CD4-positive, alpha-beta T cell treated with Interleukin-17A for 4 hours (primary cell): Measurements from ENCODE around the gene CELF5.

ENCODE experiments used
- DNase-seq: peaks from one replicate; pipeline ENCODE4 v3.0.0-alpha.2; 2020; ENCODE audit warnings: mixed read lengths

Gene CELF5

GRCh38 chr19:3248728-3249326 lies 24.4 kb downstream of the CELF5 start:
- DNase-seq = no peak

- no peak for DNase-seq
Observed at GRCh38 chr19:3249408-3249807, 24.9 kb downstream of the CELF5 start.

GRCh38 chr19:3250675-3251074 lies 26.2 kb downstream of the CELF5 start:
- peak; percentile 52 for DNase-seq

GRCh38 chr19:3251229-3251628 lies 26.8 kb downstream of the CELF5 start:
- no peak for DNase-seq

- DNase-seq = no peak
Observed at GRCh38 chr19:3252650-3253049, 28.2 kb downstream of the CELF5 start.

- no peak for DNase-seq
Observed at GRCh38 chr19:3253270-3253669, 28.8 kb downstream of the CELF5 start.

GRCh38 chr19:3254520-3254919 lies 30.1 kb downstream of the CELF5 start:
- no peak for DNase-seq

GRCh38 chr19:3257071-3257470 lies 32.6 kb downstream of the CELF5 start:
- DNase-seq = no peak

- no peak for DNase-seq
Observed at GRCh38 chr19:3262362-3262761, 37.9 kb downstream of the CELF5 start.

GRCh38 chr19:3263866-3264265 lies 39.4 kb downstream of the CELF5 start:
- DNase-seq = no peak

GRCh38 chr19:3265432-3265831 lies 41.0 kb downstream of the CELF5 start:
- no peak for DNase-seq

- DNase-seq = no peak
Observed at GRCh38 chr19:3266092-3266693, 41.7 kb downstream of the CELF5 start.

GRCh38 chr19:3266792-3267514 lies 42.5 kb downstream of the CELF5 start:
- no peak for DNase-seq

- no peak for DNase-seq
Observed at GRCh38 chr19:3268326-3268725, 43.9 kb downstream of the CELF5 start.

- DNase-seq = no peak
Observed at GRCh38 chr19:3268763-3269162, 44.3 kb downstream of the CELF5 start.

- no peak for DNase-seq
Observed at GRCh38 chr19:3269916-3270671, 45.6 kb downstream of the CELF5 start.

GRCh38 chr19:3270902-3271301 lies 46.4 kb downstream of the CELF5 start:
- peak; percentile 69 for DNase-seq

GRCh38 chr19:3272401-3272931 lies 48.0 kb downstream of the CELF5 start:
- no peak for DNase-seq

- no peak for DNase-seq
Observed at GRCh38 chr19:3272952-3273351, 48.5 kb downstream of the CELF5 start.

- no peak for DNase-seq
Observed at GRCh38 chr19:3274245-3274941, 49.9 kb downstream of the CELF5 start.

GRCh38 chr19:3274942-3275582 lies 50.6 kb downstream of the CELF5 start:
- DNase-seq = peak; percentile 23
